GM13977 (cell line): ENCODE measurements around the gene OGDH.
"Not testable (repeated sequence)": the region's sequence is repeated elsewhere in the genome, so short reads cannot be mapped to it uniquely, and the experiment has no call there.

Experiments used
- DNase-seq: peaks from one replicate; pipeline ENCODE4 v3.0.0; 2012; ENCODE audit warnings: low spot score
- in situ Hi-C: fragments of 300-500 bp; cut with MboI; formaldehyde crosslinking; loops from one replicate; pipeline ENCODE4 v1.12.0; 2022; ENCODE audit warnings: low sequenced_read_pairs, low pct_unique_long_range_greater_than_20kb, mixed read lengths, inconsistent platforms; ENCODE audit not compliant: unreplicated experiment
- TF ChIP-seq, protein P1 (sequence below): IDR thresholded peaks from 2 replicates; pipeline ENCODE4 v1.5.1; 2012; ENCODE audit warnings: mild to moderate bottlenecking, control low read depth; ENCODE audit not compliant: insufficient read depth; ENCODE audit errors: extremely low read depth, missing control alignments

The OGDH gene

DNA sequence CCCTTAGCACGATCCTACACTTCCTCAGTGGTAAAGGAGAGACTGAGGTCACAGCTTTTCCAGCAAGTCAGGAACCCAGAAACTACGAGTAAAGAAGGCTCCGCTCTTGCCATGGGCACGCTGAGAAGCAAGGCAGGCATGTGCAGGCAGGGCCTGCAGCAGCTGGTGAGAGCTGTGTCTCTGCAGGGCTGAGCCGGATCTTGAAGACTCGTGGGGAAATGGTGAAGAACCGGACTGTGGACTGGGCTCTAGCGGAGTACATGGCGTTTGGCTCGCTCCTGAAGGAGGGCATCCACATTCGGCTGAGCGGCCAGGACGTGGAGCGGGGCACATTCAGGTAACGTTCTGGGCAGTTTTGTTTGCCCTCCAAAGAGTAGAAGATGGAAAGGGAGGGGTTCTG is 90.3 kb downstream of the OGDH start:
- in situ Hi-C loops, result no loop called here
- DNase-seq, result no peak
- TF ChIP-seq, protein P1, sequence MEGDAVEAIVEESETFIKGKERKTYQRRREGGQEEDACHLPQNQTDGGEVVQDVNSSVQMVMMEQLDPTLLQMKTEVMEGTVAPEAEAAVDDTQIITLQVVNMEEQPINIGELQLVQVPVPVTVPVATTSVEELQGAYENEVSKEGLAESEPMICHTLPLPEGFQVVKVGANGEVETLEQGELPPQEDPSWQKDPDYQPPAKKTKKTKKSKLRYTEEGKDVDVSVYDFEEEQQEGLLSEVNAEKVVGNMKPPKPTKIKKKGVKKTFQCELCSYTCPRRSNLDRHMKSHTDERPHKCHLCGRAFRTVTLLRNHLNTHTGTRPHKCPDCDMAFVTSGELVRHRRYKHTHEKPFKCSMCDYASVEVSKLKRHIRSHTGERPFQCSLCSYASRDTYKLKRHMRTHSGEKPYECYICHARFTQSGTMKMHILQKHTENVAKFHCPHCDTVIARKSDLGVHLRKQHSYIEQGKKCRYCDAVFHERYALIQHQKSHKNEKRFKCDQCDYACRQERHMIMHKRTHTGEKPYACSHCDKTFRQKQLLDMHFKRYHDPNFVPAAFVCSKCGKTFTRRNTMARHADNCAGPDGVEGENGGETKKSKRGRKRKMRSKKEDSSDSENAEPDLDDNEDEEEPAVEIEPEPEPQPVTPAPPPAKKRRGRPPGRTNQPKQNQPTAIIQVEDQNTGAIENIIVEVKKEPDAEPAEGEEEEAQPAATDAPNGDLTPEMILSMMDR, result no peak

DNA sequence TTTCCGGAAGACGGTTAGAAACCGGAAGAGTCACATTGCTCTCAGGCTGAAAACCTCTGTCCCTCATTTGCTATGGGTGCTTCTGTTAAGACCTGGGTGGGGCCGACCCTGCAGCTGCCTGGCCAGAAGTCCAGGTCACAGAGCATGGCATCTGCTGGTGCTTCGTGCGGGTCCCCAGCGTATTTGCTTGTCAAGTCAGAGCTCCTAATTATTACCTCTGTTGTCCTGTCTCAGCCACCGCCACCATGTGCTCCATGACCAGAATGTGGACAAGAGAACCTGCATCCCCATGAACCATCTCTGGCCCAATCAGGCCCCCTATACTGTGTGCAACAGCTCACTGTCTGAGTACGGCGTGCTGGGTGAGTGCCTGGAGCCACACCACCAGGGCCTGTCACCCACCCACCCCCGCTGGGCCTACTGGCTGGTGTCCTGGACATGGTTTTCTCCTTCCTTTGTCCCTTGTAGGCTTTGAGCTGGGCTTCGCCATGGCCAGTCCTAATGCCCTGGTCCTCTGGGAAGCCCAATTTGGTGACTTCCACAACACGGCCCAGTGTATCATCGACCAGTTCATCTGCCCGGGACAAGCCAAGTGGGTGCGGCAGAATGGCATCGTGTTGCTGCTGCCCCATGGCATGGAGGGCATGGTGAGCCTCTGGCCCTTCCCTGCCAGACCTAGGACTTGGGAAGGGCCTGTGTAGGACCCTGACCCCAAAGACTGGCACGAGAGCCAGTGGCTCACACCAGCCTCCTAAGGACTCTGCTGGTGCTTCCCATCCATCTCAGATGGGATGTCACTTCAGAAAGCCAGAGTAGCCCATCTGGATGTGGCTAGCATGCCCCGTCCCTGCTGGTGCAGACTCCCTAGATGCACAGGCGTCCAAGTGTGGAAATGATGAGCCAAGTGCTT is 91.0 kb downstream of the OGDH start:
- TF ChIP-seq, protein P1, result no peak
- in situ Hi-C loops, result no loop called here

DNA sequence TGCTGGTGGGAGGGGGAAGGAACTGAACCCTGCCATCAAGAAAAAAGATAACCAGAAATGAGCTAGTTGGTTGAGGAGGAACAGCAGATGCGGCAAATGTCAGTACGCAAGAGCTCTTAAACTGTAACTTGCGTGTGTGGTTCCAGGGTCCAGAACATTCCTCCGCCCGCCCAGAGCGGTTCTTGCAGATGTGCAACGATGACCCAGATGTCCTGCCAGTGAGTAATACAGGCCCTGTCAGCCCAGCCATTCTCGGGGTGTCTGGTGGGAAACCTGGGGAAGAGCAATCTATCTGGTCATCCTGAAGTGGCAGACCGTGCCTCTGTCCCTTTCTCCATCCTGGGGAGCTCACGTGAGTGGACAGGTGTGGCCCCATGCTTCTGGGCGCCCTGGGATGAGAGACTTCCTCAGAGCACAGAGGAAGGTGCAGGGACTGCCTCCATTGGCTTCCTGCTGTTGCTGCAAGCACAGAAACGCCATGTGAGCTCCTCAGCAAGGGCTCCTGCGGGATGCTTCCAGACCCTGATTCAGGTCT is 91.7 kb downstream of the OGDH start:
- no peak for DNase-seq
- in situ Hi-C loops, result no loop called here
- TF ChIP-seq, protein P1, result no peak

More for the DNA sequence above, 91.0 kb downstream of the OGDH start:
- DNase-seq, result no peak

DNA sequence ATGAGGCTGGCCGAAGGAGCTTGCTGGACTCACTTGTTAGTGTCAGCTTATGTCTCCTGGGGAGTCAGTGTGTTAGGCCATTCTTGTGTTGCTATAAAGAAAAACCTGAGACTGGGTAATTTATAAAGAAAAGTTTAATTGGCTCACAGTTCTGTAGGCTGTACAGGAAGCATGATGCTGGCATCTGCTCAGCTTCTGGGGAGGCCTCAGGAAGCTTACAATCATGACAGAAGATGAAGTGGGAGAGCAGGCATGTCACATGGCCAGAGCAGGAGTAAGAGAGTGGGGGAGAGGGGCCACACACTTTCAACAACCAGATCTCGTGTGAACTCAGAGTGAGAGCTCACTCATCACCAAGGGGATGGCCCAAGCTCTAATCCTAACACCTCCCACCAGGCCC is 93.2 kb downstream of the OGDH start:
- DNase-seq, in situ Hi-C loops: not testable (repeated sequence)

DNA sequence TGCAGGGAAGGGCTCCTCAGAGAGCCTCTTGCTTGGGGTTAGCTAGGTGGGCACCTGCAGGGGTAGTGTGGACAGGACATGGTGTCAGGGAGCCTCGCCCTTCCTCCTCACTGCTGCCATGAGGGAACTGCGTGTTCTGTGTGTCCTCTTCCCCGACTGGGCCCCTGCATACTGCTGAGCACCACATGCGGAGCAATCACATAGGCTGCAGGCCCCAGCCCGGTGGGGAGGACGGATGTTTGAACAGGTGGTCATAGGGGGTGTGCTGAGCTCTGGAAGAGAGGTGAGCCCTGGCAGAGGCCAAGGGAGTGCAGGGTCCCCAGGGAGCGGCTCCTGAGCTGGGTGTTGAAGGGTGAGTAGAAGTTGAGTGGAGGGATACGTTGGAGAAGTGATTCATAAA is 93.9 kb downstream of the OGDH start:
- in situ Hi-C loops, result no loop called here
- no peak for DNase-seq
- TF ChIP-seq, protein P1, result no peak

DNA sequence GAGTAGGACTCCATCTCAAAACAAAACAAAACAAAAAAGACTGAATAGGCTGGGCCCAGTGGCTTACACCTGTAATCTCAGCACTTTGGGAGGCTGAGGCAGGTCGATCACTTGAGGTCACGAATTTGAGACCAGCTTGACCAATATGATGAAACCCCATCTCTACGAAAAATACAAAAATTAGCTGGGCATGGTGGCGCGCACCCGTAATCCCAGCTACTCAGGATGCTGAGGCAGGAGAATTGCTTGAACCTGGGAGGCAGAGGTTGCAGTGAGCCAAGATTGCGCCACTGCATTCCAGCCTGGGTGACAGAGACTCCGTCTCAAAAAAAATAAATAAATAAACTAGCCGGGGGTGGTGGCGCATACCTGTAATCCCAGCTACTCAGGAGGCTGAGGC is 97.0 kb downstream of the OGDH start:
- in situ Hi-C loops, DNase-seq: not testable (repeated sequence)

DNA sequence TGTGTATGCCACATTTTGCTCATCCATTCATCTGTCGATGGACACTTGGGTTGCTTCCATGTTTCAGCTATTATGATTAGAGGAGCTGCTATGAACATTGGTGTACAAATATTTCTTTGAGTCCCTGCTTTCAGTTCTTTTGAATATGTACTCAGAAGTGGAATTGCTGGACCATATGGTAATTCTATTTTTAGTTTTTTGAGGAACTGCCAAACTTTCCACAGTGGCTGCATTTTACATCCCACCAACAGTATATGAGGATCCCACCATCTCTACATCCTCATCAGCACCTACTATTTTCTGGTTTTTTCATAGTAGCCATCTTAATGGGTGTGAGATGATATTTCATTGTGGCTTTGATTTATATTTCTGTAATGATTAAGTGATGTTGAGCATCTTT is 97.5 kb downstream of the OGDH start:
- in situ Hi-C loops, result no loop called here
- DNase-seq, result no peak
- TF ChIP-seq, protein P1, result no peak
